H7 (cell line): ENCODE data around the gene ZFYVE28. TPM values are rescaled to one million over a fixed set of nuclear protein-coding genes. Genes with fewer than 3 reads are reported as not detected.
"Not testable (repeated sequence)": the region's sequence is repeated elsewhere in the genome, so short reads cannot be mapped to it uniquely, and the experiment has no call there.

Experiments
- DNase-seq: peaks from one replicate; pipeline ENCODE4 v3.0.0; 2012
- H3K27me3 ChIP-seq: 2 replicates; pipeline ENCODE4 v1.6.0; 2011; ENCODE audit warnings: mild to moderate bottlenecking, low read length; ENCODE audit not compliant: control insufficient read depth, insufficient read depth
- H3K36me3 ChIP-seq: replicated peaks from 2 replicates; pipeline ENCODE4 v1.5.1; 2011; ENCODE audit warnings: low read length; ENCODE audit not compliant: control insufficient read depth, insufficient read depth
- H3K4me3 ChIP-seq: 2 replicates; pipeline ENCODE4 v1.5.1; 2011; ENCODE audit warnings: low read depth, mild to moderate bottlenecking, control low read depth, low read length, moderate library complexity; ENCODE audit not compliant: insufficient read depth
- total RNA-seq: library from RNA; depleted of rRNA; stranded (reverse); fragments of >200 nt; shearing (Covaris generic); gene quantifications from 2 replicates; pipeline ENCODE4 v1.2.3, GENCODE V29; 2014; rRNA removed

Gene ZFYVE28
- total RNA-seq, 1 experiment from 2014 or later: 2.1 TPM

DNA sequence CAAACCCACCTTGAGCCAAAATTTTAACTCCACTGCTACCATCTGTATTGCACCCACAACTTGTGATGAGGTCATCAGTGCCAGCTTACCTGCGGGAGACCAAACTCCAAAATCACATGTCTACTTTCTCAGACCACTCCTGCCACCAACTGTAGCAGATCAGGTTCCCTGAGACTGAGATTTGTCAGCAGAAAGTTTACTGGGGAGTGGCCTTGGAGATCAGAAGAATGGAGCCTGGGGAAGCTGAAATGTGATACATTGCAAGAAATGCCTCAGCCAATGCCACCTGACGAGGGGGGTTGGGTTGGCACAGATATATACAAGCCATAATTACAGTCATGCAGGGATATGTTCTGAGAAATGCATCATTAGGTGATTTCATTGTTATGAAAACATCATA is 195.6 kb downstream of the ZFYVE28 start:
- no peak for DNase-seq
- Histone ChIP-seq H3K27me3 (no peaks in the 10 kb centered on the region), H3K4me3 (no peak overlapping the region), H3K36me3 (no peaks in the 10 kb centered on the region)

DNA sequence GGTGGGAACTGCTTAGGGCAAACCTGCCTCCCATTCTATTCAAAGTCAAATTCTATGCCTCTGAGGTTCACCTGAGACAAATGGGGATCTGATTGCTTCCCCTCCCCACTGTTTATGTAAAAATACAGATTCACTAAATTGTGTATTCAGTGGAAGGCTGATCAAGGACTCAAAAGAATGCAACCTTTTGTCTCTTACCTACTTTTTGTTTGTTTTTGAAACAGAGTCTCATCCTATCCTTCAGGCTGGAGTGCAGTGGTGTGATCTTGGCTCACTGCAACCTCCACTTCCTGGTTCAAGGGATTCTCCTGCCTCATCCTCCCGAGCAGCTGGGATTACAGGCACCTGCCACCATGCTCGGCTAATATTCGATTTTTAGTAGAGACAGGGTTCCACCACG is 197.1 kb downstream of the ZFYVE28 start:
- H3K4me3 ChIP-seq, DNase-seq, H3K36me3 ChIP-seq, H3K27me3 ChIP-seq: not testable (repeated sequence)

DNA sequence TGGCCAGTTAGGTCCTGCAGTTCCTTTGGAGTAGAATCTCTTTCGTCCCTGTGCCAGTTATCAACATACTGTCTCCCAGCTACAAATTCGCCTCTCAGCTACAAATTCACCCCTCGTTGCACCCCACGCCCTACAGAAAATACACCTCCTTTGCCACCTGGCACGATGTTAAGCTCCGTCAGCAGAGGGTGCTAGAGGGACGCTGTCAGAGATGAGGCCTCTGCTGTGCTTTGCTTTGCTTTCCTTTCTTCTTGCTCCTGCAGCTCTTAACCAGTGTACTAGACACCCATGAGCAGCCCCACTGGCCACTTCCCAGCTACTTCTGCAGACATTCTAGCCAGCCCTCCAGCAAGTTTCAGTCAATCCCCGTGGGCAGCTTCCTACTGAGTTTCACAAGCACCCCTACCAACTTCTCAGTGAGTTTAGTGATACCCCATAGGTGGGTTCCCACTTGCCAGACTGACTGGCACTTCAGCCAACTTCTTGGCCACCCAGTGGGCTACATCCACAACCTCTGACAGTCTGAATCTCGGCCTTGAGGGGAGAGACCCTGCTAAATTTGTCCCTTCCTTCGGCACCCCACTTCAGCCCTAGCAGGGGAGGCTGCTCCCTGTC is 198.3 kb downstream of the ZFYVE28 start:
- Histone ChIP-seq H3K36me3 (no peaks in the 10 kb centered on the region), H3K27me3 (no peaks in the 10 kb centered on the region), H3K4me3 (no peak overlapping the region)
- DNase-seq: peak; percentile 46

Other genes with a start within 250 kb of the ZFYVE28 start
- gene HAUS3, start 176.5 kb downstream of the ZFYVE28 start, total RNA-seq: 8.5 and 16.4 TPM in 2 replicates
- 0.96 and 2.4 TPM in 2 replicates for gene POLN, start 176.5 kb downstream of the ZFYVE28 start, total RNA-seq
- 13.4 and 22.3 TPM in 2 replicates for gene MXD4, start 156.5 kb downstream of the ZFYVE28 start, total RNA-seq
- gene CFAP99, start 310 bp upstream of the ZFYVE28 start, total RNA-seq: not detected in 2 replicates
- gene RNF4, start 50.5 kb upstream of the ZFYVE28 start, total RNA-seq: 79.6 and 82.8 TPM in 2 replicates
- gene FAM193A, start 118.0 kb upstream of the ZFYVE28 start, total RNA-seq: 13.3 and 16.3 TPM in 2 replicates